Activated CD8-positive, alpha-beta T cell treated with anti-CD3 and anti-CD28 coated beads for 36 hours (primary cell): ENCODE data around the gene RGP1. TPM values are rescaled to one million over a fixed set of nuclear protein-coding genes. Genes with fewer than 3 reads are reported as not detected.

Source experiments
- ATAC-seq: fragments of 200-7000 bp; cut with Tn5 transposase; one replicate; pipeline ENCODE4 v1.10.0; 2021; ENCODE audit warnings: mild to moderate bottlenecking, moderate library complexity
- CTCF ChIA-PET: fragments of 350-600 bp; sonication (Branson Sonifier 250); formaldehyde crosslinking; loops from one replicate; lab custom pipeline; 2021; ENCODE audit warnings: antibody characterized with exemption; lab: Charles Lee
- POLR2A ChIA-PET: fragments of 350-600 bp; sonication (Branson Sonifier 250); formaldehyde crosslinking; loops from one replicate; lab custom pipeline; 2021; ENCODE audit warnings: antibody characterized with exemption; lab: Charles Lee
- DNase-seq: peaks from one replicate; pipeline ENCODE4 v3.0.0-alpha.2; 2020
- H3K27ac Mint-ChIP-seq: one replicate; pipeline ENCODE4 v1.8.0; 2021; ENCODE audit warnings: mild to moderate bottlenecking, mixed read lengths
- H3K27me3 Mint-ChIP-seq: one replicate; pipeline ENCODE4 v1.8.0; 2021; ENCODE audit warnings: mixed read lengths
- H3K36me3 Mint-ChIP-seq: one replicate; pipeline ENCODE4 v1.8.0; 2021; ENCODE audit warnings: low read depth, mixed read lengths
- H3K4me1 Mint-ChIP-seq: one replicate; pipeline ENCODE4 v1.8.0; 2021; ENCODE audit warnings: low read depth, mixed read lengths
- H3K4me3 Mint-ChIP-seq: one replicate; pipeline ENCODE4 v1.8.0; 2021; ENCODE audit warnings: mild to moderate bottlenecking, moderate library complexity, mixed read lengths
- H3K9me3 Mint-ChIP-seq: one replicate; pipeline ENCODE4 v1.8.0; 2021; ENCODE audit warnings: mixed read lengths
- intact Hi-C: fragments of 100-400 bp; cut with micrococcal nuclease; formaldehyde crosslinking; loops from one replicate; pipeline ENCODE4 v1.10.0; 2022
- total RNA-seq, 2 experiments: library from RNA; stranded (reverse); gene quantifications; one replicate each; pipeline ENCODE4 v1.2.3, GENCODE V29; 2021
- TF ChIP-seq, protein P1 (sequence below): fragments of 200-600 bp; IDR thresholded peaks from one replicate; pipeline ENCODE4 v1.8.0; 2022; ENCODE audit warnings: antibody characterized with exemption, mild to moderate bottlenecking

RGP1 gene, protein sequence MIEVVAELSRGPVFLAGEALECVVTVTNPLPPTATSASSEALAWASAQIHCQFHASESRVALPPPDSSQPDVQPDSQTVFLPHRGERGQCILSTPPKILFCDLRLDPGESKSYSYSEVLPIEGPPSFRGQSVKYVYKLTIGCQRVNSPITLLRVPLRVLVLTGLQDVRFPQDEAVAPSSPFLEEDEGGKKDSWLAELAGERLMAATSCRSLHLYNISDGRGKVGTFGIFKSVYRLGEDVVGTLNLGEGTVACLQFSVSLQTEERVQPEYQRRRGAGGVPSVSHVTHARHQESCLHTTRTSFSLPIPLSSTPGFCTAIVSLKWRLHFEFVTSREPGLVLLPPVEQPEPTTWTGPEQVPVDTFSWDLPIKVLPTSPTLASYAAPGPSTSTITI
- total RNA-seq = 10 to 100 TPM; 13.0 to 14.8 TPM

DNA sequence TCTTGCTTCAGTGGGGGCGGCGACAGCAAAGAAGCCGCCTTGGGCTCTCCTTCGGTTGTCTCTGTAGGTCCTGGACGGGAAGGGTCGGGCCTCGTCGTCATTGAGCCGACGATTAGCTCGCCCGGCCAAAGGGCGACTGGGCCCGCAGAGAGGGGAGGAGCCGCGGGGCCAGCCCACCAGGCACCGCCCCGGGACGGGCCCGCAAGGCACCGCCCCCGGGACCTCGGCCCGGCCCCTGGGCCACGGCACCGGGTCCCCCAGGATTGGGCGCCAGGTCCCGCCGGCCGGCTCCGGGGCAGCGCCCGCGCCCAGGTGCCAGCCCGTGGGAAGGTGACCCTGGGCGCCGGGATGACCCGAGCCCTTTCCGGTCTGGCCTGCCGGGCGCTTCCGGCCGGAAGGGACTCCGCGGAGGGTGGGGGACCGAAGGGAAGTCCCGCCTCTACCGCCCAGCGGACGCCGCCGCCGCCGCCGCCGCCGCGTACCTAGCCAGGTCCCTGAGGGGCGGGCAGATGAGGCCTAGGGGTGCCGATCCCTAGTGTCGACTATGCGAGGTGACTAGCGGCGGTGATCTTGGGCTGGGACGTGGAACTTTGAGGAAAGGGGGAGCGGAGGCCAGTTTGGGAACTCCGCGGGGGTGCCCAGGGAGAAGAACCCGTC is at the start of gene RGP1, which contains the start of gene GBA2:
Gene RGP1 (plus strand): TSS at position 430 of the 657 bp plus-strand sequence. CDS start 469 bp downstream, outside the sequence.
Gene GBA2 (minus strand): TSS at position 371 of the 657 bp plus-strand sequence. CDS start 524 bp downstream, outside the sequence.
- DNase-seq (peak; percentile 76), ATAC-seq (peak; percentile 85)
- peak within 1 kb of the TSS; percentile 94 for H3K4me3 Mint-ChIP-seq
- intact Hi-C loops = no loop called here
- H3K36me3 Mint-ChIP-seq = peaks cover 21% of the 10 kb centered on the region
- TF ChIP-seq, protein P1, sequence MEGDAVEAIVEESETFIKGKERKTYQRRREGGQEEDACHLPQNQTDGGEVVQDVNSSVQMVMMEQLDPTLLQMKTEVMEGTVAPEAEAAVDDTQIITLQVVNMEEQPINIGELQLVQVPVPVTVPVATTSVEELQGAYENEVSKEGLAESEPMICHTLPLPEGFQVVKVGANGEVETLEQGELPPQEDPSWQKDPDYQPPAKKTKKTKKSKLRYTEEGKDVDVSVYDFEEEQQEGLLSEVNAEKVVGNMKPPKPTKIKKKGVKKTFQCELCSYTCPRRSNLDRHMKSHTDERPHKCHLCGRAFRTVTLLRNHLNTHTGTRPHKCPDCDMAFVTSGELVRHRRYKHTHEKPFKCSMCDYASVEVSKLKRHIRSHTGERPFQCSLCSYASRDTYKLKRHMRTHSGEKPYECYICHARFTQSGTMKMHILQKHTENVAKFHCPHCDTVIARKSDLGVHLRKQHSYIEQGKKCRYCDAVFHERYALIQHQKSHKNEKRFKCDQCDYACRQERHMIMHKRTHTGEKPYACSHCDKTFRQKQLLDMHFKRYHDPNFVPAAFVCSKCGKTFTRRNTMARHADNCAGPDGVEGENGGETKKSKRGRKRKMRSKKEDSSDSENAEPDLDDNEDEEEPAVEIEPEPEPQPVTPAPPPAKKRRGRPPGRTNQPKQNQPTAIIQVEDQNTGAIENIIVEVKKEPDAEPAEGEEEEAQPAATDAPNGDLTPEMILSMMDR = no peak
- ChIA-PET POLR2A (interaction anchor here (0.8 to 2.9 kb wide), 6 partner anchors 8 to 22 kb away, joined by 3 to 16 read pairs (median 5); partner anchors contain the start of genes CREB3 and TLN1), CTCF (interaction anchor here (0.7 to 6.6 kb wide), 26 partner anchors 8 to 262 kb away, joined by 3 to 51 read pairs (median 4); partner anchors contain the start of genes CCDC107, HINT2, RMRP and SPAG8)
- no peaks in the 10 kb centered on the region for H3K27me3 Mint-ChIP-seq
- no peaks in the 10 kb centered on the region for H3K9me3 Mint-ChIP-seq
- peaks cover 32% of the 10 kb centered on the region for H3K4me1 Mint-ChIP-seq
- H3K27ac Mint-ChIP-seq = peak within 1 kb of the TSS; percentile 88

DNA sequence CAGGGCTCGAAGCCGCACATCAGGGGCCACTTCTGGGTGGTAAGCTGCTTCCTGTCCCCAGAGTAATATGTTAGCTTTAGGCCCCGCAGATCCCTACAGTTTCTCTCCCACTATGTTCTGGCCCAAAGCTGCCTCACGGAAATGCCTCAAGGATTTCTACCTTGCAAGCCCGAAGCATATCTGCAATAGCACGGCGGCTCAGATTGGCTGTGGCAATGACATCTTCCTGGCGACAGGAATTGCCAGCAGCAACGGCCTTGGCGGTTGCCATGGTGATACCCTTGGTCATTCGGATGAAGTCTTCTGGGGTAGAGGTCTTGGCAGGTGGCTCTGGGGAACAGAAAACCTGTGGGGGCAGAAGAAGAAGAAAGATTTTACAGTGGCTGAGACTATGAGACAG is 49.1 kb upstream of the RGP1 start:
- TF ChIP-seq, protein P1 = no peak
- ChIA-PET POLR2A (interaction anchor here (0.6 kb wide), 1 partner anchor 69 kb away, joined by 3 read pairs; no protein-coding TSS in a partner anchor), CTCF (interaction anchor here (1.5 to 2.1 kb wide), 2 partner anchors 30 to 37 kb away, joined by 4 to 7 read pairs; no protein-coding TSS in a partner anchor)
- H3K27me3 Mint-ChIP-seq = no peaks in the 10 kb centered on the region
- no peaks in the 10 kb centered on the region for H3K4me1 Mint-ChIP-seq
- H3K4me3 Mint-ChIP-seq = no peak overlapping the region
- intact Hi-C loops = no loop called here
- ATAC-seq (no peak), DNase-seq (no peak)
- no peak overlapping the region for H3K27ac Mint-ChIP-seq
- H3K36me3 Mint-ChIP-seq = peaks cover 38% of the 10 kb centered on the region
- H3K9me3 Mint-ChIP-seq = no peaks in the 10 kb centered on the region

DNA sequence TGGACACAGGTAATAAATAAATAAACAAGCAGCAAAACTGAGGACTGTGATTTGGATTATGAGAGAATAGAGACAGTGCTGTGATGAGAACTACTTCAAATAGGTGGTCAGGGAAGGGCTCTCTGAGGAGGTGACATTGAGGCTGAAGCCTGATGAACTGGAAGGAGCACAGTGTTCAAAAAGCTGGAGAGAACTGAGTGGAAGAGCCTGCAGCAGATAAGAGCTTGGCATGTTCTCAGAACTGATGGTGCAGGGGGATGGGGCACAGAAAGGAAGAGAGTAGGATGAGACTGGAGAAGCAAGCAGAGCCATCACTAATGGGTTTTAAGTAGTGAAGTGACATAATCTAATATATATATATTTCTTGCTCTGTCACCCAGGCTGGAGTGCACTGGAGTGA is 48.1 kb upstream of the RGP1 start:
- ATAC-seq (no peak), DNase-seq (no peak)
- TF ChIP-seq, protein P1 = no peak
- H3K4me1 Mint-ChIP-seq = no peaks in the 10 kb centered on the region
- H3K9me3 Mint-ChIP-seq = no peaks in the 10 kb centered on the region
- no peak overlapping the region for H3K4me3 Mint-ChIP-seq
- POLR2A ChIA-PET = interaction anchor here (0.6 to 1.2 kb wide), 2 partner anchors 21 to 68 kb away, joined by 3 read pairs; no protein-coding TSS in a partner anchor
- H3K27me3 Mint-ChIP-seq = no peaks in the 10 kb centered on the region
- CTCF ChIA-PET = interaction anchor here (0.7 to 2.1 kb wide), 3 partner anchors 29 to 89 kb away, joined by 3 to 7 read pairs (median 4); no protein-coding TSS in a partner anchor
- no peak overlapping the region for H3K27ac Mint-ChIP-seq
- peaks cover 39% of the 10 kb centered on the region for H3K36me3 Mint-ChIP-seq
- intact Hi-C loops = no loop called here

DNA sequence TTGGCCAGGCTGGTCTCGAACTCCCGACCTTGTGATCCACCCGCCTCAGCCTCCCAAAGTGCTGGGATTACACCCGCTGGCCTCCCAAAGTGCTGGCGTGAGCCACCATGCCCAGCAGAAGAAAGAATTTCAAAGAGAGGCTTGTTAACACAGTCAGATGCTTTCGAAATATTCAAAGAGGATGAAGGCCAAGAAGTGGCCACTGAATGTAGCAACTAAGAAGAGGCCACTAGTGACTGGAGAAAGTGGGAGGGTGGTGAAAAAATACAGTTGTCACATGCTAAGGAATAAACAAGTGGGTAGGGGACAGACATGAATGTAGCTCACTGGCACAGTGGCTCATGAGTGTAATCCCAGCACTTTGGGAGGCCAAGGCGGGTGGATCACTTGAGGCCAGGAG is 46.4 kb upstream of the RGP1 start:
- ChIA-PET POLR2A (no interaction called here), CTCF (interaction anchor here (0.8 kb wide), 1 partner anchor 33 kb away, joined by 3 read pairs; no protein-coding TSS in a partner anchor)
- Mint-ChIP-seq H3K27ac (no peak overlapping the region), H3K27me3 (no peaks in the 10 kb centered on the region), H3K4me3 (no peak overlapping the region), H3K4me1 (no peaks in the 10 kb centered on the region), H3K36me3 (peaks cover 38% of the 10 kb centered on the region), H3K9me3 (no peaks in the 10 kb centered on the region)
- no peak for ATAC-seq
- TF ChIP-seq, protein P1 = no peak
- DNase-seq = no peak
- intact Hi-C loops = no loop called here
